CD4-positive, alpha-beta T cell (primary cell): ENCODE data around the gene PINLYP. TPM values are rescaled to one million over a fixed set of nuclear protein-coding genes. Genes with fewer than 3 reads are reported as not detected.

ENCODE experiments used
- ATAC-seq: fragments of 200-7000 bp; cut with Tn5 transposase; one replicate; pipeline ENCODE4 v1.10.0; 2022; ENCODE audit warnings: mild to moderate bottlenecking; ENCODE audit not compliant: poor library complexity
- CTCF ChIA-PET: fragments of 350-600 bp; sonication (Branson Sonifier 250); formaldehyde crosslinking; loops from one replicate; lab custom pipeline; 2021; ENCODE audit warnings: antibody characterized with exemption, inconsistent platforms; lab: Charles Lee
- POLR2A ChIA-PET: fragments of 350-600 bp; sonication (Branson Sonifier 250); formaldehyde crosslinking; loops from one replicate; lab custom pipeline; 2021; ENCODE audit warnings: antibody characterized with exemption, inconsistent platforms; lab: Charles Lee
- DNase-seq, 14 experiments: peaks; one replicate each; pipeline ENCODE4 v3.0.0-alpha.2; 2013 to 2020; ENCODE audit warnings: mixed read lengths in 2 of 14
- H3K27ac ChIP-seq, 2 donors: one replicate each; pipeline versions ENCODE4 v1.5.1 to v1.7.0; 2013; ENCODE audit warnings: low read length in 2 of 2, low read depth in 1 of 2, mild to moderate bottlenecking in 1 of 2
- H3K27me3 ChIP-seq, 2 experiments: 1 replicate in 1 of 2; 2 replicates in 1 of 2; pipeline versions ENCODE4 v1.6.1 to v1.7.0; 2013; ENCODE audit warnings: low read length in 2 of 2, control low read depth in 1 of 2, mild to moderate bottlenecking in 1 of 2, moderate library complexity in 1 of 2; ENCODE audit not compliant: insufficient read depth in 2 of 2, control insufficient read depth in 1 of 2
- H3K36me3 ChIP-seq: one replicate; pipeline ENCODE4 v1.6.1; 2013; ENCODE audit warnings: low read length, control low read depth; ENCODE audit not compliant: insufficient read depth
- H3K4me1 ChIP-seq: one replicate; pipeline ENCODE4 v1.6.1; 2013; ENCODE audit warnings: low read length, control low read depth; ENCODE audit not compliant: insufficient read depth
- H3K4me3 ChIP-seq: one replicate; pipeline ENCODE4 v1.5.1; 2013; ENCODE audit warnings: mild to moderate bottlenecking, low read length, moderate library complexity
- H3K9me3 ChIP-seq, 2 experiments: 1 replicate in 1 of 2; 2 replicates in 1 of 2; pipeline versions ENCODE4 v1.6.1 to v1.7.0; 2013; ENCODE audit warnings: low read length in 2 of 2, mild to moderate bottlenecking in 2 of 2, control low read depth in 1 of 2, moderate library complexity in 1 of 2; ENCODE audit not compliant: control insufficient read depth in 1 of 2, insufficient read depth in 1 of 2
- H3K27ac Mint-ChIP-seq: one replicate; pipeline ENCODE4 v1.8.0; 2020; ENCODE audit warnings: mixed read lengths
- H3K27me3 Mint-ChIP-seq: one replicate; pipeline ENCODE4 v1.8.0; 2021; ENCODE audit warnings: mixed read lengths
- H3K36me3 Mint-ChIP-seq: one replicate; pipeline ENCODE4 v1.8.0; 2021; ENCODE audit warnings: low read depth, mixed read lengths
- H3K4me1 Mint-ChIP-seq: one replicate; pipeline ENCODE4 v1.8.0; 2021; ENCODE audit warnings: low read depth, mixed read lengths
- H3K4me3 Mint-ChIP-seq: one replicate; pipeline ENCODE4 v1.8.0; 2020; ENCODE audit warnings: mild to moderate bottlenecking, mixed read lengths
- H3K9me3 Mint-ChIP-seq: one replicate; pipeline ENCODE4 v1.8.0; 2020; ENCODE audit warnings: mixed read lengths
- intact Hi-C, 2 experiments: fragments of 100-400 bp; cut with DNase I in 1 of 2; cut with micrococcal nuclease in 1 of 2; formaldehyde crosslinking; loops; one replicate each; pipeline versions ENCODE4 v1.15.1 to v1.9.0; 2023 to 2025; cut with DNase I, micrococcal nuclease
- total RNA-seq, 174 experiments: library from RNA in 2 of 174; stranded (reverse) in 2 of 174; gene quantifications; one replicate each; pipeline ENCODE4 v1.2.3 and lab custom pipeline; 2021 to 2026
- TF ChIP-seq, protein P1 (sequence below): fragments of 200-600 bp; IDR thresholded peaks from one replicate; pipeline ENCODE4 v1.8.0; 2022; ENCODE audit warnings: antibody characterized with exemption, mild to moderate bottlenecking

PINLYP gene
- total RNA-seq, 2 experiments from 2014 or later, result not detected

DNA sequence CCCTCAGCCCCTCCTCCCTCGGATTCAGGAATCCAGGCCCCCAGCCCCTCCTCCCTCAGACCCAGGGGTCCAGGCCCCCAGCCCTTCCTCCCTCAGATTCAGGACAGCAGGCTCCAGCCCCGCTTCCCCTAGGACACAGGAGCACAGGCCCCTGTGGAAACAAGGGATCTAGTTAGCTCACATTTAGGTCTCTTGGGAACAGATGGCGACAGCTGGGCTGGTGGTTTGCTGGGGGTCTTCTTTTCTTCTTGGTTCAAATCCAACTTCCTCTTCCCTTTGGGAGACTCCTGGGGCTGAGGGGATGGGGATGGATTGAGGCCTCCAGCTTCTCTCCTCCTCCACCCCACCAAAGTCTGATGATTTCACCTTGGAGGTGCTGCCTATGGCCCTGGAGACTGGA lies 23.0 kb upstream of the PINLYP start:
- no peak overlapping the region for H3K27ac ChIP-seq
- CTCF ChIA-PET, result interaction anchor here (1.7 to 4.5 kb wide), 2 partner anchors 33 to 44 kb away, joined by 5 to 122 read pairs; partner anchors contain the start of genes IRGQ and ZNF576

GRCh38 chr19:43553656-43554055 lies 21.9 kb upstream of the PINLYP start:
- intact Hi-C loops, result loop anchor here in 1 of 2 experiments (10.0 kb wide), 1 partner anchor 231 kb away; the partner anchor contains the start of gene KCNN4
- no peak for ATAC-seq
- CTCF ChIA-PET, result interaction anchor here (1.7 to 4.5 kb wide), 2 partner anchors 34 to 43 kb away, joined by 5 to 122 read pairs; partner anchors contain the start of genes IRGQ and ZNF576
- Histone ChIP-seq H3K4me3 (no peak overlapping the region), H3K36me3 (peaks cover 63% of the 10 kb centered on the region), H3K4me1 (peaks cover 6% of the 10 kb centered on the region), H3K27ac (no peak overlapping the region), H3K9me3 (no peaks in the 10 kb centered on the region), H3K27me3 (no peaks in the 10 kb centered on the region)
- H3K4me1 Mint-ChIP-seq, result peaks cover 8% of the 10 kb centered on the region
- POLR2A ChIA-PET, result no interaction called here
- TF ChIP-seq, protein P1, sequence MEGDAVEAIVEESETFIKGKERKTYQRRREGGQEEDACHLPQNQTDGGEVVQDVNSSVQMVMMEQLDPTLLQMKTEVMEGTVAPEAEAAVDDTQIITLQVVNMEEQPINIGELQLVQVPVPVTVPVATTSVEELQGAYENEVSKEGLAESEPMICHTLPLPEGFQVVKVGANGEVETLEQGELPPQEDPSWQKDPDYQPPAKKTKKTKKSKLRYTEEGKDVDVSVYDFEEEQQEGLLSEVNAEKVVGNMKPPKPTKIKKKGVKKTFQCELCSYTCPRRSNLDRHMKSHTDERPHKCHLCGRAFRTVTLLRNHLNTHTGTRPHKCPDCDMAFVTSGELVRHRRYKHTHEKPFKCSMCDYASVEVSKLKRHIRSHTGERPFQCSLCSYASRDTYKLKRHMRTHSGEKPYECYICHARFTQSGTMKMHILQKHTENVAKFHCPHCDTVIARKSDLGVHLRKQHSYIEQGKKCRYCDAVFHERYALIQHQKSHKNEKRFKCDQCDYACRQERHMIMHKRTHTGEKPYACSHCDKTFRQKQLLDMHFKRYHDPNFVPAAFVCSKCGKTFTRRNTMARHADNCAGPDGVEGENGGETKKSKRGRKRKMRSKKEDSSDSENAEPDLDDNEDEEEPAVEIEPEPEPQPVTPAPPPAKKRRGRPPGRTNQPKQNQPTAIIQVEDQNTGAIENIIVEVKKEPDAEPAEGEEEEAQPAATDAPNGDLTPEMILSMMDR, result no peak
- H3K9me3 Mint-ChIP-seq, result no peaks in the 10 kb centered on the region
- no peak for DNase-seq
- peaks cover 84% of the 10 kb centered on the region for H3K36me3 Mint-ChIP-seq
- no peak overlapping the region for H3K27ac Mint-ChIP-seq
- H3K4me3 Mint-ChIP-seq, result no peak overlapping the region
- no peaks in the 10 kb centered on the region for H3K27me3 Mint-ChIP-seq

More for the DNA sequence above, 23.0 kb upstream of the PINLYP start:
- ATAC-seq (no peak), DNase-seq (no peak)
- H3K4me1 Mint-ChIP-seq, result peaks cover 8% of the 10 kb centered on the region
- H3K9me3 Mint-ChIP-seq, result no peaks in the 10 kb centered on the region
- Histone ChIP-seq H3K4me1 (peaks cover 6% of the 10 kb centered on the region), H3K4me3 (no peak overlapping the region), H3K9me3 (no peaks in the 10 kb centered on the region), H3K36me3 (peaks cover 58% of the 10 kb centered on the region), H3K27me3 (no peaks in the 10 kb centered on the region)
- H3K27me3 Mint-ChIP-seq, result no peaks in the 10 kb centered on the region
- POLR2A ChIA-PET, result interaction anchor here (1.0 kb wide), 1 partner anchor 20 kb away, joined by 4 read pairs; the partner anchor contains the start of gene ZNF575
- TF ChIP-seq, protein P1, result no peak
- H3K4me3 Mint-ChIP-seq, result no peak overlapping the region
- H3K36me3 Mint-ChIP-seq, result peaks cover 79% of the 10 kb centered on the region
- intact Hi-C loops, result loop anchor here in 1 of 2 experiments (10.0 kb wide), 1 partner anchor 232 kb away; the partner anchor contains the start of gene KCNN4
- H3K27ac Mint-ChIP-seq, result no peak overlapping the region

DNA sequence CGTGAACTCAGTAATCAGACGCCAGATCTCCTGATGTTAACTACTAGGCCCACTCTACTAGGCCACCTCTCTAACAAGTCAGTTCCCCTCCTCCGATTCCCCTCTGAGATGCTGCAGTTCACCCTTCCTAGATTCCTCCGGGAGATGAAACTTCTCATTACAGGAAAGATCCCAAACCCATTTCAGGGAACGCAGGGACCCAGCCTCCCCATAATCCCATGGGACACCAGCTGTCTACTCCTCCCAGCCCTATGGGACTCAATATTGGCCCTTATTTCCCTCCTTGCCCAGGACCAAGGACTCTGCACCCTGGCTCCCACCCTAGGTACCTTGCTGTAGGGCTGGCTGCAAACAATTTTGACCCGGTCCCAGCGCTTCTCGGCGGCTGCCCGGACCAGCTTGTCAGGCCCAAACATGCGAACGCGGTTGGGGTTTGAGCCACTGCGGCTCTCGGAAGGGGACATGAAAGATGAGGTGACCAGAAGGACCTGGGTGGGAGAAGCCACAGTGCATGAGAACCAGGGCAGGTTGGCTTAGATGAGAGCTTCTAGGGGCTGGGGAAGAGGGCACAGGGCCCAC lies 21.2 kb upstream of the PINLYP start:
- Histone ChIP-seq H3K9me3 (no peaks in the 10 kb centered on the region), H3K36me3 (peaks cover 65% of the 10 kb centered on the region), H3K4me3 (no peak overlapping the region), H3K27ac (no peak overlapping the region), H3K27me3 (no peaks in the 10 kb centered on the region), H3K4me1 (peaks cover 6% of the 10 kb centered on the region)
- CTCF ChIA-PET, result interaction anchor here (0.6 to 4.5 kb wide), 18 partner anchors 10 to 191 kb away, joined by 3 to 122 read pairs (median 4); partner anchors contain the start of genes IRGQ, PHLDB3, PINLYP and XRCC1
- Mint-ChIP-seq H3K9me3 (no peaks in the 10 kb centered on the region), H3K4me1 (peaks cover 9% of the 10 kb centered on the region), H3K27me3 (no peaks in the 10 kb centered on the region), H3K4me3 (no peak overlapping the region), H3K27ac (peak overlapping the region; percentile 47), H3K36me3 (peaks cover 80% of the 10 kb centered on the region)
- ATAC-seq, result no peak
- TF ChIP-seq, protein P1, result no peak
- intact Hi-C loops, result loop anchor here in 1 of 2 experiments (10.0 kb wide), 1 partner anchor 230 kb away; the partner anchor contains the start of gene KCNN4
- DNase-seq, result no peak
- POLR2A ChIA-PET, result interaction anchor here (0.6 to 3.0 kb wide), 9 partner anchors 9 to 115 kb away, joined by 3 to 52 read pairs (median 4); partner anchors contain the start of genes IRGQ, PHLDB3, ZNF575 and ZNF576
